ENCODE results near the gene MRTFA. TPM values are rescaled to one million over a fixed set of nuclear protein-coding genes. Genes with fewer than 3 reads are reported as not detected.

Gene MRTFA
- total RNA-seq, result 100 to 1,000 TPM in 2 of 4 donors, 10 to 100 TPM in 2; 59.7 to 163 (median 111) TPM

DNA sequence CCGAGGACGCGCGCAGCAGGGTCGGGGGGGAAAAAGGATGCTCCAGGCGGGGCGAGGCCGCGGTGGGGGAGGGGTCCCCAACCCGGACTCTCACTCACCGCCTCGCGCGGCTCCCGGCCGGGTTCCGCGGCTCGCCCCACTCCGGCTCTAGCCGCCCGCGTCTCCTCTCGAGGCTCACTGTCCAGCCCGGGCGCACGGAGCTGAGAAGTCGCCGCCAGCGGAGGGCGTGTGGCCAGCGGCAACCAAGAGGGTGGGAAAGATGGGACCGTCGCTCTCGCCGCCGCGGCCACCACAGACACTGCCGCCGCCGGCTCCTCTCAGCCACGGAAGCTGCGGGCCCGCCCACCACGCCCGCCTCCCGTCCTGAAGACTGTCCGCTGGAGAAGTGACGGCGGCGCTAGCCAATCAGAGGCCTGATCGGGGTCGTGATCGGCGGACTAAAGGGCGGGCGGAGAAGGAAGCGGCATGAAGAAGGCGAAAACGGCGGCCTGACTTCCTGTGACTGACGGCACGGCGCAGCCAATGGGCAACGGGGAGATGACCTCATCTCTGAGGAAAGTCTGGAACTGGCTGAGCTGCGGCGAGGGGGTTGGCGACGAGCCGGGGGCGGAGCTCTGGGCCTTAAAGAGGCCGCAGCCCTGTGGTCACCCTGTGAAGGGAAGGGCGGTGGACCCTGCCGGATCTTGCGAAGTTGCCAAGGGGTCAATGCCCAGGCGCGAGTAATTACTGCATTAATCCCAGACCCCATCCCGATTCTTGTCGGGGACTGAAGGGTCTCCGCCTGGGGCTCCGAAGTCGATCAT lies at the start of gene MRTFA:
Gene MRTFA, minus strand, starts transcription at position 340 of the 803 bp plus-strand sequence.
- H3K4me3 ChIP-seq (ENCODE audit: low read depth, poor library complexity, severe bottlenecking), result peak within 1 kb of the TSS; percentile 74
- WGBS, 2 donors, result 0 to 1% methylated on average over 32 to 78 of the region's 82 CpGs
- peak; percentile 100 for DNase-seq (ENCODE audit: low spot score in 2 of 2)
- intact Hi-C loops (cut with DNase I; ENCODE audit: low total_unique reads), result no loop called here
- TF ChIP-seq, protein P1, sequence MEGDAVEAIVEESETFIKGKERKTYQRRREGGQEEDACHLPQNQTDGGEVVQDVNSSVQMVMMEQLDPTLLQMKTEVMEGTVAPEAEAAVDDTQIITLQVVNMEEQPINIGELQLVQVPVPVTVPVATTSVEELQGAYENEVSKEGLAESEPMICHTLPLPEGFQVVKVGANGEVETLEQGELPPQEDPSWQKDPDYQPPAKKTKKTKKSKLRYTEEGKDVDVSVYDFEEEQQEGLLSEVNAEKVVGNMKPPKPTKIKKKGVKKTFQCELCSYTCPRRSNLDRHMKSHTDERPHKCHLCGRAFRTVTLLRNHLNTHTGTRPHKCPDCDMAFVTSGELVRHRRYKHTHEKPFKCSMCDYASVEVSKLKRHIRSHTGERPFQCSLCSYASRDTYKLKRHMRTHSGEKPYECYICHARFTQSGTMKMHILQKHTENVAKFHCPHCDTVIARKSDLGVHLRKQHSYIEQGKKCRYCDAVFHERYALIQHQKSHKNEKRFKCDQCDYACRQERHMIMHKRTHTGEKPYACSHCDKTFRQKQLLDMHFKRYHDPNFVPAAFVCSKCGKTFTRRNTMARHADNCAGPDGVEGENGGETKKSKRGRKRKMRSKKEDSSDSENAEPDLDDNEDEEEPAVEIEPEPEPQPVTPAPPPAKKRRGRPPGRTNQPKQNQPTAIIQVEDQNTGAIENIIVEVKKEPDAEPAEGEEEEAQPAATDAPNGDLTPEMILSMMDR (IDR thresholded peaks at IDR 0.05), result no peak
- peak in 1 of 2 donors; percentile 89 for TF ChIP-seq POLR2A (IDR thresholded peaks at IDR 0.05)

DNA sequence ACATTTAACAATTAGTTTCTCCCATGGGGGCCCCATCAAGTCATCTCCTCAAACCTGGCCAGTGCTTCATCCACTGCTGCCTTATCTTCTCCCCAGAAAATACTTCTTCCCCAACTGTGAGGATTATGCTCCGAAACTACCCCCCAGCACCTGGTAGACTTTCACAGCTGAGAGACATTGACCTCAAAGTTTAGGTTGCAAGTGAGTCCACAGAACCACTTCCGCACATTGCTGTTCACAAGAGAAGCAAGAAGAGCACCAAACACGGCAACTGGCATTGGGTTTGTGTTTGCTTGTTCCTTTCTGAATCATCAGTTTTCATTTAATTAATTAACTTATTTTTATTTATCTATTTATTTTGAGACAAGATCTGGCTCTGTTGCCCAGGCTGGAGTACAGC lies 48.9 kb upstream of the MRTFA start:
- intact Hi-C loops (cut with DNase I; ENCODE audit: low total_unique reads), result no loop called here
- 95 to 97% methylated on average over 3 of the region's 3 CpGs for WGBS, 2 donors
- TF ChIP-seq, protein P1 (IDR thresholded peaks at IDR 0.05), result no peak
- no peak for TF ChIP-seq POLR2A (IDR thresholded peaks at IDR 0.05)
- no peak for DNase-seq (ENCODE audit: low spot score in 2 of 2)
- no peak overlapping the region for H3K4me3 ChIP-seq (ENCODE audit: low read depth, poor library complexity, severe bottlenecking)

DNA sequence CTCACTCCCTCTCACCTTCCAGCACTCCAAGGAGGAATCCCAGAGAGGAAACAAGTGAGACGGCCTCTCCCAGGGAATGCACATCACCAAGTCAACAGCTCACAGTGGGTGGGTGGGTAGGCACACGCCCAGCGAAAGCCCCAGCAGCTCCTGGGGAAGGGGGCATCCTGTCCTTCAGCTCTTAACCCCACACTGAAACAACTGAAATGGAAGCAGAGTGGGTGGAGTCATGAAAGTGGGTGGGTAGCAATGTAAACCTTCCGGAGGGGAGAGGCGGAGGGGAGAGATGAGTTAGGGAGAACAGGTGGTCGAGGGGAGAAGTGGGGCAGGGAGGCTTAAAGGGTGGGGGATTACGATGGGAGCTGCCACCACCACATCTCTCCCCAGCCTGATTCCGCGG lies 48.2 kb upstream of the MRTFA start:
- H3K4me3 ChIP-seq (ENCODE audit: low read depth, poor library complexity, severe bottlenecking), result no peak overlapping the region
- 68 to 71% methylated on average over 9 of the region's 9 CpGs for WGBS, 2 donors
- intact Hi-C loops (cut with DNase I; ENCODE audit: low total_unique reads), result no loop called here
- no peak for DNase-seq (ENCODE audit: low spot score in 2 of 2)
- TF ChIP-seq, protein P1 (IDR thresholded peaks at IDR 0.05), result no peak
- no peak for TF ChIP-seq POLR2A (IDR thresholded peaks at IDR 0.05)

DNA sequence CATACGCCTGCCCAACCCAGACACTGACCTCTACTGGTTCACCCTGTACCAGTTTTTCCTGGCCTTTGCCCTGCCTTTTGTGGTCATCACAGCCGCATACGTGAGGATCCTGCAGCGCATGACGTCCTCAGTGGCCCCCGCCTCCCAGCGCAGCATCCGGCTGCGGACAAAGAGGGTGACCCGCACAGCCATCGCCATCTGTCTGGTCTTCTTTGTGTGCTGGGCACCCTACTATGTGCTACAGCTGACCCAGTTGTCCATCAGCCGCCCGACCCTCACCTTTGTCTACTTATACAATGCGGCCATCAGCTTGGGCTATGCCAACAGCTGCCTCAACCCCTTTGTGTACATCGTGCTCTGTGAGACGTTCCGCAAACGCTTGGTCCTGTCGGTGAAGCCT lies 44.9 kb upstream of the MRTFA start:
- TF ChIP-seq, protein P1 (IDR thresholded peaks at IDR 0.05), result no peak
- TF ChIP-seq POLR2A (IDR thresholded peaks at IDR 0.05), result no peak
- H3K4me3 ChIP-seq (ENCODE audit: low read depth, poor library complexity, severe bottlenecking), result no peak overlapping the region
- DNase-seq (ENCODE audit: low spot score in 2 of 2), result no peak
- intact Hi-C loops (cut with DNase I; ENCODE audit: low total_unique reads), result no loop called here
- 96 to 97% methylated on average over 19 of the region's 19 CpGs for WGBS, 2 donors

DNA sequence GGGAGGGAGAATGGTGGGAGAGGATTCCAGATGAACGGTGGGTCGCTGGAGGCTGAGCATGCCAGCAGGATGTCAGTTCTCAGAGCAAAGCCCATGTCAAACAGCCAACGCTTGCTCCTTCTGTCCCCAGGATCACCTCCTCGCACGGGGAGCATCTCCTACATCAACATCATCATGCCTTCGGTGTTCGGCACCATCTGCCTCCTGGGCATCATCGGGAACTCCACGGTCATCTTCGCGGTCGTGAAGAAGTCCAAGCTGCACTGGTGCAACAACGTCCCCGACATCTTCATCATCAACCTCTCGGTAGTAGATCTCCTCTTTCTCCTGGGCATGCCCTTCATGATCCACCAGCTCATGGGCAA lies 44.3 kb upstream of the MRTFA start:
- WGBS, 2 donors, result 88 to 89% methylated on average over 14 to 15 of the region's 15 CpGs
- no peak for DNase-seq (ENCODE audit: low spot score in 2 of 2)
- no peak overlapping the region for H3K4me3 ChIP-seq (ENCODE audit: low read depth, poor library complexity, severe bottlenecking)
- TF ChIP-seq, protein P1 (IDR thresholded peaks at IDR 0.05), result no peak
- TF ChIP-seq POLR2A (IDR thresholded peaks at IDR 0.05), result no peak
- intact Hi-C loops (cut with DNase I; ENCODE audit: low total_unique reads), result no loop called here

Data from lower leg skin (tissue), 4 donors.